ENCODE data around the gene TSPAN3.

GRCh38 chr15:76994971-76995945, 75.7 kb downstream of the TSPAN3 start, which contains the start of gene PSTPIP1:
- TF ChIP-seq LEF1 (IDR thresholded peaks at IDR 0.05; ENCODE audit: borderline replicate concordance) (no peak), ELF4 (IDR thresholded peaks at IDR 0.05) (no peak), FOXK2 (IDR thresholded peaks at IDR 0.05) (no peak), SP1 (IDR thresholded peaks at IDR 0.05) (no peak), SUZ12 (IDR thresholded peaks at IDR 0.05) (no peak), HDGF (IDR thresholded peaks at IDR 0.05; ENCODE audit: borderline replicate concordance) (no peak), PKNOX1 (IDR thresholded peaks at IDR 0.05) (no peak), ARNT (IDR thresholded peaks at IDR 0.05) (no peak)
